ENCODE measurements around the gene ARID1B.

DNA sequence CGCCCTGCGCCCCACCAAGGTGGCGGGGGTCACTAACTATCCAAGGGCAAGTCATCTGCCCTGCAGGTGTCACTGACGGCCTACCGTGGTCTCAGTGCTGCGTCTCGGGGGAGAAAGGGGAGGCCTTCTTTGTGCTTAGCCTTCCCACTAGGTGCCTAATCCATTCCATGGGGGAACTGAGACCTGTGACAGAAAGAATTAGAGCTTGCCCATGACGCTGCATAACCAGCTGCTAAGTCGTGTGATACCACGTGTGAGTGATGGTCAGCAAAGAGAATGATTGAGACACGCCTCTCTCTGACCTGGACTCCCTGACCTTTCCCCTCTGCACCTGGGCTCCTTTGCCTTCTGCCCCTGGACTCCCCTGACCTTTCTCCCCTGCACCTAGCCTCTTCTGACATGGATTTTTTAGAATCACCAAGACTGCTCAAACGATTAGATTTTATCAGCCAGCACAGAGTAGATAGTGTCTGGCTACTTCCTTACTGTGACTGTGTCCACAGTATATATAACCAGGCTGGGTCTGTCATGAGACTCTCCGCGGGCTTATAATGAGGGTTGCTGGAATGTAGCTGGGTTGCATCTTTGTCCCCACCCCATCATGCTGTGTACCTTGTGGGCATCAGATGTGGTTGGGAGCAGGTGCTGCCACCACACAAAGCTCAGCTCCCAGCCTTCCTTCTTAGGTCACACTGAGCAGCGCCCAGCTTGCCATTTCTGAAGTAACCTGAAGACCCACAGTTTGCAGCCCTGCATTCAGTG lies 405.5 kb downstream of the ARID1B start:
- TF ChIP-seq, protein P1, sequence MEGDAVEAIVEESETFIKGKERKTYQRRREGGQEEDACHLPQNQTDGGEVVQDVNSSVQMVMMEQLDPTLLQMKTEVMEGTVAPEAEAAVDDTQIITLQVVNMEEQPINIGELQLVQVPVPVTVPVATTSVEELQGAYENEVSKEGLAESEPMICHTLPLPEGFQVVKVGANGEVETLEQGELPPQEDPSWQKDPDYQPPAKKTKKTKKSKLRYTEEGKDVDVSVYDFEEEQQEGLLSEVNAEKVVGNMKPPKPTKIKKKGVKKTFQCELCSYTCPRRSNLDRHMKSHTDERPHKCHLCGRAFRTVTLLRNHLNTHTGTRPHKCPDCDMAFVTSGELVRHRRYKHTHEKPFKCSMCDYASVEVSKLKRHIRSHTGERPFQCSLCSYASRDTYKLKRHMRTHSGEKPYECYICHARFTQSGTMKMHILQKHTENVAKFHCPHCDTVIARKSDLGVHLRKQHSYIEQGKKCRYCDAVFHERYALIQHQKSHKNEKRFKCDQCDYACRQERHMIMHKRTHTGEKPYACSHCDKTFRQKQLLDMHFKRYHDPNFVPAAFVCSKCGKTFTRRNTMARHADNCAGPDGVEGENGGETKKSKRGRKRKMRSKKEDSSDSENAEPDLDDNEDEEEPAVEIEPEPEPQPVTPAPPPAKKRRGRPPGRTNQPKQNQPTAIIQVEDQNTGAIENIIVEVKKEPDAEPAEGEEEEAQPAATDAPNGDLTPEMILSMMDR (conservative IDR thresholded peaks at IDR 0.05): no peak
- TF ChIP-seq EZH2 (IDR thresholded peaks at IDR 0.05; ENCODE audit: low read depth): no peak

Measured in PC-9 (cell line).